8988T (cell line): ENCODE data around the gene MYO7B.

ENCODE experiments used
- DNase-seq: peaks from one replicate; pipeline ENCODE4 v3.0.0; 2011

The MYO7B gene

GRCh38 chr2:127535422-127535901, at the start of gene MYO7B:
TSS of gene MYO7B (plus strand) at chr2:127535683. CDS start at chr2:127559723, 24,040 bp downstream.
- DNase-seq: no peak

- DNase-seq: no peak
These were observed 49.8 kb upstream of the MYO7B start for GRCh38 chr2:127485694-127486071.

- no peak for DNase-seq
These were observed 49.0 kb upstream of the MYO7B start for GRCh38 chr2:127486247-127487058.

- no peak for DNase-seq
These were observed 45.2 kb upstream of the MYO7B start for GRCh38 chr2:127490283-127490682.

- DNase-seq: no peak
These were observed 37.1 kb upstream of the MYO7B start for GRCh38 chr2:127498386-127498785.

- DNase-seq: no peak
These were observed 32.0 kb upstream of the MYO7B start for GRCh38 chr2:127503491-127503890.

- DNase-seq: no peak
These were observed 30.7 kb upstream of the MYO7B start for GRCh38 chr2:127504552-127505430.

- no peak for DNase-seq
These were observed 29.0 kb upstream of the MYO7B start for GRCh38 chr2:127506510-127506909.

- DNase-seq: no peak
These were observed 27.4 kb upstream of the MYO7B start for GRCh38 chr2:127508023-127508630.

- DNase-seq: peak; percentile 39
These were observed 26.9 kb upstream of the MYO7B start for GRCh38 chr2:127508631-127509034.

- no peak for DNase-seq
These were observed 25.4 kb upstream of the MYO7B start for GRCh38 chr2:127510073-127510472.

GRCh38 chr2:127511090-127511695, 24.3 kb upstream of the MYO7B start:
- DNase-seq: no peak

- DNase-seq: no peak
These were observed 23.6 kb upstream of the MYO7B start for GRCh38 chr2:127511917-127512316.

- no peak for DNase-seq
These were observed 23.1 kb upstream of the MYO7B start for GRCh38 chr2:127512362-127512761.

- DNase-seq: no peak
These were observed 21.4 kb upstream of the MYO7B start for GRCh38 chr2:127514076-127514475.

GRCh38 chr2:127514485-127514884, 21.0 kb upstream of the MYO7B start:
- DNase-seq: no peak

GRCh38 chr2:127515383-127515915, 20.0 kb upstream of the MYO7B start:
- no peak for DNase-seq

GRCh38 chr2:127516041-127516762, 19.3 kb upstream of the MYO7B start:
- no peak for DNase-seq

- no peak for DNase-seq
These were observed 18.0 kb upstream of the MYO7B start for GRCh38 chr2:127517465-127517864.

- DNase-seq: no peak
These were observed 15.1 kb upstream of the MYO7B start for GRCh38 chr2:127520424-127520823.

- DNase-seq: no peak
These were observed 12.1 kb upstream of the MYO7B start for GRCh38 chr2:127523269-127523939.
